Activated T-cell treated with anti-CD3 and anti-CD28 coated beads, Interleukin-2, amount 50 U/mL, for 1 hour (primary cell): Measurements from ENCODE around the gene UBE4A.

Experiments used
- DNase-seq: peaks from one replicate; pipeline ENCODE4 v3.0.0-alpha.2; 2020

Gene UBE4A

DNA sequence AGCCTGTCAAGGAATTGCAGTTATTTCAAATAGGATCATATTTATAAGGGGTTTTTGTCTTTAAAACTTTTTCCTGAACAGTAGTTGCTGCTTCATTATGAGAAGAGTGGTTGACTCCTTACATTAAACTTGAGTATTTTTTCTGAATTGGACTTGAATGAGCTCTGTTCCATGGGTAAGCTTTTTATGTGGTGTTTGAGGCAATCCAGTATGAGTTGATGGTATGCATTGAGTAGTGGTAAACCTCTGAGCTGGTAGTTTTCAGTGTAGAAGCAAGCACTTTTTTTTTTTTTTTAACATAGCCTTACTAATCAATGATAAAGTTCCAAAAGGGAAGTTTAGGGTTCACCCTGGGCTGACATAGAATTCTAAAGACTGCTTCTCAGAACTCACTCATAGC is 80.2 kb downstream of the UBE4A start:
- DNase-seq, result no peak

GRCh38 chr11:118441770-118442275 is 82.4 kb downstream of the UBE4A start:
- no peak for DNase-seq

DNA sequence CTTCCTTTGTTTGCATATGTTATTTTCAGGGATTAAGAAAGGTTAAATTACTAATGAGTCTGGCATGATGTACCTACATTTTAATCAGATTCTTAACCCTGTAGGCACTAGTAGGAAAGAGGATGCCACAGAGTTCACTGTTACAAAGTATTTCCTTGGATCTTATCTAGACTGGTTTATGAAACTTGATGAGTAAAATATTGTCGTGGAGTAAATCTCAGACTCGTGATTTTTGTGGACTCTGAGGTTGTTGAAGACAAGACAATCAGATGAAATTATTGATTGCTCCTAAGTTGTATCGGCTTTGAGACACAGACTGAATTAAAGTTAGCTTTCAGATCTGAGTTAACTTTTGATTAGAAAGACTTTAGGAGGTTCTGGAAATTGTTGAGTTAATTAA is 82.9 kb downstream of the UBE4A start:
- DNase-seq, result no peak

DNA sequence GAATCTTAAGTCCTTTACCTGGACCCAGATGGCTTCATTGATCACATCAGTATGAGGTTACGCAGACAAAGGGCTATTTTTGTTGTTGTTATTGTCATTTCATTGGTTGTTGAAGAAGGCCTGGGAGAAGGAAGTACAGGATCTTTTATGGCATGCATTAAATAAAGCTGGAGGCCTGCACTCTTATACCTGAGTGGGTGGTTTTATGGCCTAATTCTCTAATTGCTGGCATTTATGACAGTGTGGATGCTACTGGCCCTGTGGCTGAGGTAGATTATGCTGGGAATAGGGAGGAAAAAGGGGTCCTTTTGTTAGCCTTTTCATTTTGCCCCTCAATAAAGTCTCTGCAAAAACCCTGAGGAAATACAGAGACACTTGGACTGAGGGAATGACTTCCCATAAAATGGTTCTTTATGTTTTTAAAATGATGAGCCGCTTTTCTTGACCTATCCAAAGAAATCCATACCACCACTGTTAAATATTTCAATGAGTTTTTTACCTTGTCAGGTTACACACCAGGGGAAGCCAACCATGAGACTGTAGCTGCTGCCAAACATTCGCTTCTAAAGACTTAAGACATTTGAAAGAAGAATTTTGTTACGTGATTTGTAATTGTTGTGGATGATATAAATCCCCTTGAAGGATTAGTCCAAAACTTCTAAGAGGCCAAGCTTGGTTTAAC is 83.6 kb downstream of the UBE4A start:
- no peak for DNase-seq

DNA sequence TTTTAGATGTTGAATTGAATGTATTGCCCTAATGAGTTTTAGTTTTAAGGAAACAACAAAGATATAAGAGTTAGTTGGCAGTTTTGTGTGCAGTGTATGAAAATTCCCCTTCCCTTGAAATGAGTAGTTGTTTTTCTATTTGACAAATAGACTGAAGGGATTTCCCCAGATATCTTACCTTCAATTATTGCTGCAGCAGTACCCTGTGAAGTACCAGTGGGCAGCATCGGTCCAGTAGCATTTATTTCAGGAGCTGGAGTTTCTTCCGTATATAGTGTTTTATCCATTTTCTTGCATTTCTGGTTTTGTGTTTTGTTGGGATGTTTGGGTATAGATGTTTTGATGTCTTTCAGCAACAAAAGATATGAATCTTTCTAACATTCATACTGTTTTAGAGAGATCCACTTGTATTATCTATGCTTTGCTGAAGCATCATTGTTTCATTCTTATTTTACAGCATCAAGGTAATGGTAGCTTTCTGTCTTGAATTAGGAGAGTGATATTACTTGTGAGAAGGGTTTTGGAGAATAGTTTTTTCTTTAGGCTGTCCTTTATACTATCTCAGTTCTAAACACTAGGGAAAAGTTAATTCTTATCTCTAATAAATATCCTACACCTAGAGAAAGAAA is 84.3 kb downstream of the UBE4A start:
- no peak for DNase-seq

- no peak for DNase-seq
Observed at GRCh38 chr11:118447423-118447822, 88.0 kb downstream of the UBE4A start.

DNA sequence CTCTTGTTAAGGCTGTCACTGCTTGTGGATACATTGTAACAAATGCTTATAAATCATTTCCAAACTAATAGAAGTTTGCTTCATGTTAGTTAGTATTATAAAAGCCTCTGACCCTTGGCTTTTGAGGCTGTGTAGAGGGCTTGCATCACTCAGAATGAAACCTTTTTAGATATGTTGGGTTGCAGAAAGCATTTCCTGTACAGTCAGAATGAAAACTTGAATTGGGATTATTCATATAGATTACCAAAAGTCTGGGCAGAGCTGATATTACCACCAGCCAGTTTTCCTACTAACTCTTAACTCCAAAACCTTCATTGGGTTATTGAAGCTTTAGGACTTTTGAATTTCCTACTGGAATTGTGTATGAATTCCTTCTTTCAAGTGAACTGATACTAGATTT is 88.9 kb downstream of the UBE4A start:
- no peak for DNase-seq
